D721Med (cell line): ENCODE data around the gene PPP1R9A.

Experiments used
- DNase-seq: peaks from one replicate; pipeline ENCODE4 v3.0.0; 2011; ENCODE audit warnings: low spot score; ENCODE audit not compliant: insufficient read length
- FAIRE-seq: peaks from 2 replicates; lab custom pipeline; 2011; peaks lifted over from hg19 to GRCh38; lab: Jason Lieb, UNC
- TF ChIP-seq, protein P1 (sequence below): IDR thresholded peaks from 2 replicates; pipeline ENCODE4 v1.5.1; 2012; ENCODE audit warnings: mild to moderate bottlenecking, control low read depth; ENCODE audit not compliant: insufficient read depth; ENCODE audit errors: missing control alignments

The PPP1R9A gene

DNA sequence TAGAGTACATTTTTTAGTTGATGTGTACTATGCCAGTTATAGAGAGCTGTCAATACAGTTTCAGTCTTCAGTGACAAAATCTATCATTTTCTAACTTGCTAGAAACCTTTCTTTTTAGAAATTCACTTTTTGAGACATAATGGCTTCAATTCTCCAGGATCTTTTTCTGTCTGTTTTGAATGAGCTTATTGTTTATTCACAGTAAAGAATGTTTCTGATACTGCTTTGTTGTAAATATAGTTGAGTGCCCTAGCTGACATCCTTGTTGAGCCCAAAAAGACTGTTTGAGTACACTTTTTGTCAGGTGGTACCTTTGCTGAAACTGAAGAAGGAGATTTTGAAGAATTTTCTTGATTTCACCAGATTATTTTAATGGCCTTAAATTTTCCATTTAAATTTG lies 139.9 kb downstream of the PPP1R9A start:
- FAIRE-seq (no peak), DNase-seq (no peak)
- TF ChIP-seq, protein P1, sequence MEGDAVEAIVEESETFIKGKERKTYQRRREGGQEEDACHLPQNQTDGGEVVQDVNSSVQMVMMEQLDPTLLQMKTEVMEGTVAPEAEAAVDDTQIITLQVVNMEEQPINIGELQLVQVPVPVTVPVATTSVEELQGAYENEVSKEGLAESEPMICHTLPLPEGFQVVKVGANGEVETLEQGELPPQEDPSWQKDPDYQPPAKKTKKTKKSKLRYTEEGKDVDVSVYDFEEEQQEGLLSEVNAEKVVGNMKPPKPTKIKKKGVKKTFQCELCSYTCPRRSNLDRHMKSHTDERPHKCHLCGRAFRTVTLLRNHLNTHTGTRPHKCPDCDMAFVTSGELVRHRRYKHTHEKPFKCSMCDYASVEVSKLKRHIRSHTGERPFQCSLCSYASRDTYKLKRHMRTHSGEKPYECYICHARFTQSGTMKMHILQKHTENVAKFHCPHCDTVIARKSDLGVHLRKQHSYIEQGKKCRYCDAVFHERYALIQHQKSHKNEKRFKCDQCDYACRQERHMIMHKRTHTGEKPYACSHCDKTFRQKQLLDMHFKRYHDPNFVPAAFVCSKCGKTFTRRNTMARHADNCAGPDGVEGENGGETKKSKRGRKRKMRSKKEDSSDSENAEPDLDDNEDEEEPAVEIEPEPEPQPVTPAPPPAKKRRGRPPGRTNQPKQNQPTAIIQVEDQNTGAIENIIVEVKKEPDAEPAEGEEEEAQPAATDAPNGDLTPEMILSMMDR: no peak

DNA sequence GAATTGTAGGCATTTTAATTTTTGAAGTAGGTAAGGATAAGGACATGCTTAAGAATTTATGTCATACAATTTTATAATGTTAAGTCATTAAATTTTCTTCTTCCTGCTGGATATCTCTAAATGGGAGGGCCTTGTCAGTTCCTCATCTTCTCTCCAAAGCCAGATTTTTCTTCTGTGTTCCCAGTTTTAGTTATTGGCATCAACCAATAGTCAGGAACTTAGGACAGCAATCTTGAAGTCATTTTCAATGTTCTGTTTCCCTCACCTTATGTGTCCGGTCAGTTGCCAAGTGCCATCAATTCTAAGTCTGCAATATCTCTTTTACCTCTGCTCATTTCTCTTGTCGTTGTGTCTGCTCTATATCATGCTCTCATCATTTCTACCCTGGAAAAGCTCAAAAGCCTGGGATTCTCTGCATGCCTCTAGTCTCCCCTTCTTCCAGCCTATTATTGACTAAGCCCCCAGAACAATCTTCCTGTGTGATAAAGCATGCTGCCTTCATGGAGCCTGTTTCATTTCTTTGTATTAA lies 145.2 kb downstream of the PPP1R9A start:
- TF ChIP-seq, protein P1: no peak
- FAIRE-seq (no peak), DNase-seq (no peak)

DNA sequence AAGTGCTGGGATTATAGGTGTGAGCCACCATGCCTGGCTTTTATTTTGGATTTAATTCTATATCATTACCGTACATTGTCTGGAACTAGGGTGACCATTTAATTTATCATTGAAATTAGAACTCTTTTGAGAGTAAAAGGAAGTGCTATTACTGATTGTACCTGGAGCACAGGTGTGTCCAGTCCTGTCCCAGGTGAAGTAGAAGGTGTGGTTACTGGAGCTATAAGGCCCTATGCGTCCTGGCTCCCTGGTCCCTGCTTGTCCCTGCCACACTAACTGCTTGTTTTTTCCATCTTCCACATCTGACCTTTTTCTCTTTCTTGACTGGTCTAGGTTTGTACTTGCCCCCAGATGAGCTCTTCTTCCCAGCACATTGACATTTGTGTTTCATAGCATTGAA lies 147.0 kb downstream of the PPP1R9A start:
- DNase-seq (no peak), FAIRE-seq (no peak)
- TF ChIP-seq, protein P1: no peak

DNA sequence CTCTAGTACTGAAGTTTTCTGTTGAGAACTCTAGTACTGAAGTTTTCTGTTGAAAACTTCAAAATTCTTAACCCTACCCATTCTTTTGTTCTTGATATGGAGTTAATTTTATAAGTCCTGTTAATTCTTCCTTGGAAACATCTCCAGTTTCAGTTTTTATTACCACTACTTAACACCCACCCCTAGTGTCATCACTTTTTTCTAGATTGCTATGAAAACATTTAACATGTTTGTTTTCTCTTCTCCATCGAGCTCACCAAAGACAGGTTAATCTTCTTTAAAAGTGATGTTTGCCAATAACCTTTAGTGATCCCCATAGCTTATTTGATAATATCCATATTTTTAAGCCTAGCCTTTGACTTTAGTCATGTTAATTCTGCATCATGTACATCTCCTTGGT lies 147.9 kb downstream of the PPP1R9A start:
- FAIRE-seq (no peak), DNase-seq (no peak)
- TF ChIP-seq, protein P1: no peak

DNA sequence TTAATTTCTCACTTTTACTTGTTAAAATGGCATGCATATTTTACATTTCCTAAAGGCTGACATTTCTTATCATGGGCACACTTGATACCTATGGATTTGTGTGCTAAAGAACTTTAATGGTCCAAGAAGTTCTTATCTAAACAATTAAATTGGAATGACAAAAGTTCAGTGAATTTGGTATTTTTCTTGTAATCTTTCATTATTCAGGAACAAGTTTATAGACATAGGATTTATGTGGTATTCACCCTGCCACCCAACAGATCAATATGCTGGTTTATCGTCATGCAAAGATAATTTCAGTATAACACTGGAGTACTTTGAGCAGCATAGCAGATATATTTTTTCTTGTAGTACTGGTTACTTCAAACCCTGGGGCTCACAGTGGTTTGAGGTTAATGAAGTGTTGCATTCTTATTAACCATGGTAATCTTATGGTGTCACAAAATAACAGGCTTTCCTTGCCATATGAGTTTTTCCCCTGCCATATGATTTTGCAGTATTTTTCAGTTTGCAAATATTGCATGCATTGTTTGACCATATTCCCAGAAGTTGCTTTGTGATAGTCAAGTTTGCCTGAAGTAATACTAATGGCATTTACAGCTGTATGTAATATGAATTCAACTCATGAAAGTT lies 148.8 kb downstream of the PPP1R9A start:
- TF ChIP-seq, protein P1: no peak
- DNase-seq: no peak
- FAIRE-seq: no peak

DNA sequence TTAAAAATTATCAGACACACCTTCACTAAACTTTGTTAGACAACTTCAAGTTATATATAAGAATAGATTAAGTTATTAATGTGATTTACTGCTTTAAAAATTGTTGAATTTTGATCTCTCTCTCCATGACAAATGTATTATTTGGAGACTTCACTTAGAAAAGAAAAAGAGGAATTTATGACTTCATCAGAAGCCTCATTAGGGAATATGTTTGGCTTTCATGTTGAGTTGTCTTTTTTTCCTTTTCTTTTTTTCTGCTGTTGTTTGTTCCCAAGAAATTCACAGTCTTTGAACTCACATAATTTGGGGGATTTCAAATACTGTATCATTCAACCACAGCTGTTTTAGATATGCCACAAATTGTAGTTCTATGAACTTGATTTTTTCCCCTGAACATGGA lies 149.5 kb downstream of the PPP1R9A start:
- no peak for DNase-seq
- TF ChIP-seq, protein P1: no peak
- no peak for FAIRE-seq

DNA sequence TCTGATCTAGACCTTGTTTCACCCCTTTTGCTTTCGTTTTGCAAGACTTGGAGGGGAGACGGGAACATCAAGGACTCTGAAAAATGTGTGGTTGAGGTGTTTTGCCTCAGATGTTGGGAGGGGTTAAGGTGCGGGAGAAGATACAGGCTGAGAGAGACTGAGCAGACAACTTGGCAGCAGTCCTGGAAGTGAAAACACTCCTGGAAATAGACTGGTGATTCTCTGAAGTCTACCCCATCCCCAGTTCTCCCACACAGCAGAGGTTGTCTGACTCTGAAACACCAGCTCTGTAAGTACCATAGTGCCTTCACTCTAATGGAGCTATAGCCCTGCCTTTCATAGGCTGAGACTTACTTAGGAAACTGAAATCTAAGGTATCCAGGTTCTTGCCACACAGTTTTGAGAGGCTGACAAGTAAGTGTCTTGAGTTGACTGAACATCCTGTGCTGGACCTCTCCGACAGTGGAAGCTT lies 152.5 kb downstream of the PPP1R9A start:
- TF ChIP-seq, protein P1: no peak
- FAIRE-seq (no peak), DNase-seq (no peak)
